Panc1 (cell line): ENCODE data around the gene TMEM51. TPM values are rescaled to one million over a fixed set of nuclear protein-coding genes. Genes with fewer than 3 reads are reported as not detected.

Source experiments
- ATAC-seq: fragments of 200-7000 bp; cut with Tn5 transposase; 2 replicates; pipeline ENCODE4 v1.9.1; 2020; ENCODE audit warnings: mild to moderate bottlenecking, moderate library complexity
- BruUV-seq: library from RNA; stranded (reverse); fragments of 400-500 nt; replicated peaks from 2 replicates; lab custom pipeline; 2021; lab: Mats Ljungman, UMichigan
- CTCF ChIA-PET: fragments of 300-600 bp; sonication (Branson Sonifier 250); formaldehyde crosslinking; loops from one replicate; lab custom pipeline; 2022; ENCODE audit warnings: antibody characterized with exemption; lab: Charles Lee
- POLR2A ChIA-PET: fragments of 300-600 bp; sonication (Branson Sonifier 250); formaldehyde crosslinking; loops from one replicate; lab custom pipeline; 2022; ENCODE audit warnings: antibody characterized with exemption; lab: Charles Lee
- DNase-seq: peaks from one replicate; pipeline ENCODE4 v3.0.0-alpha.2; 2010; ENCODE audit warnings: low read depth, low spot score
- H3K27ac ChIP-seq: 2 replicates; pipeline ENCODE4 v1.5.1; 2011; ENCODE audit warnings: mild to moderate bottlenecking, low read length, inconsistent platforms
- H3K27me3 ChIP-seq: fragments of 200-500 bp; sonication (Bioruptor generic); 2 replicates; pipeline ENCODE4 v1.6.0; 2014; ENCODE audit warnings: low read length, inconsistent platforms; ENCODE audit not compliant: control insufficient read depth, insufficient read depth
- H3K36me3 ChIP-seq: fragments of 200-500 bp; sonication (Bioruptor generic); 2 replicates; pipeline ENCODE4 v1.5.1; 2014; ENCODE audit warnings: inconsistent platforms, mild to moderate bottlenecking, low read length, moderate library complexity; ENCODE audit not compliant: control insufficient read depth, insufficient read depth
- H3K4me1 ChIP-seq: 2 replicates; pipeline ENCODE4 v1.5.1; 2011; ENCODE audit warnings: inconsistent platforms, mild to moderate bottlenecking, low read length, moderate library complexity; ENCODE audit not compliant: control insufficient read depth, insufficient read depth
- H3K4me3 ChIP-seq, 2 experiments: 2 replicates each; pipeline ENCODE4 v1.5.1; 2011 to 2012; ENCODE audit warnings: low read depth in 2 of 2, low read length in 2 of 2, mild to moderate bottlenecking in 2 of 2, inconsistent platforms in 1 of 2, moderate library complexity in 1 of 2
- H3K9me3 ChIP-seq: fragments of 200-500 bp; sonication (Bioruptor generic); 2 replicates; pipeline ENCODE4 v1.5.1; 2014; ENCODE audit warnings: low read depth, mild to moderate bottlenecking, inconsistent platforms, low read length, moderate library complexity; ENCODE audit not compliant: control insufficient read depth, insufficient read depth
- POLR2AphosphoS5 ChIP-seq: IDR thresholded peaks from 2 replicates; pipeline ENCODE4 v1.6.1; 2012; ENCODE audit warnings: mild to moderate bottlenecking, low read depth, low read length, moderate library complexity
- SIN3A ChIP-seq: IDR thresholded peaks from 2 replicates; pipeline ENCODE4 v1.6.1; 2012; ENCODE audit warnings: low read depth, mild to moderate bottlenecking, low read length, moderate library complexity, borderline replicate concordance; ENCODE audit not compliant: insufficient read depth
- TCF7L2 ChIP-seq: IDR thresholded peaks from 2 replicates; pipeline ENCODE4 v1.6.1; 2011; ENCODE audit warnings: mild to moderate bottlenecking, low read depth, low read length, inconsistent platforms
- in situ Hi-C: cut with HindIII; loops from 2 replicates; pipeline ENCODE4 v1.10.0; 2016; ENCODE audit warnings: low sequenced_read_pairs, low pct_unique_long_range_greater_than_20kb
- intact Hi-C: fragments of 100-400 bp; cut with micrococcal nuclease; formaldehyde crosslinking; loops from one replicate; pipeline ENCODE4 v1.10.0; 2022; ENCODE audit not compliant: unreplicated experiment
- total RNA-seq: library from RNA; stranded (reverse); gene quantifications from one replicate; pipeline ENCODE4 v1.2.1, GENCODE V29; 2021; ENCODE audit not compliant: unreplicated experiment
- TF ChIP-seq, protein P1 (sequence below), 2 experiments: IDR thresholded peaks; 2 replicates each; pipeline ENCODE4 v1.6.1; 2011 to 2012; ENCODE audit warnings: low read depth in 2 of 2, control low read depth in 1 of 2, low read length in 1 of 2, mild to moderate bottlenecking in 1 of 2, moderate library complexity in 1 of 2; ENCODE audit not compliant: insufficient read depth in 1 of 2
- TF ChIP-seq, protein P2 (sequence below): fragments of 450-650 bp; IDR thresholded peaks from 2 replicates; pipeline ENCODE4 v1.5.1; 2017; ENCODE audit warnings: mild to moderate bottlenecking

TMEM51 gene
- total RNA-seq, 1 experiment from 2014 or later: 25.8 TPM

DNA sequence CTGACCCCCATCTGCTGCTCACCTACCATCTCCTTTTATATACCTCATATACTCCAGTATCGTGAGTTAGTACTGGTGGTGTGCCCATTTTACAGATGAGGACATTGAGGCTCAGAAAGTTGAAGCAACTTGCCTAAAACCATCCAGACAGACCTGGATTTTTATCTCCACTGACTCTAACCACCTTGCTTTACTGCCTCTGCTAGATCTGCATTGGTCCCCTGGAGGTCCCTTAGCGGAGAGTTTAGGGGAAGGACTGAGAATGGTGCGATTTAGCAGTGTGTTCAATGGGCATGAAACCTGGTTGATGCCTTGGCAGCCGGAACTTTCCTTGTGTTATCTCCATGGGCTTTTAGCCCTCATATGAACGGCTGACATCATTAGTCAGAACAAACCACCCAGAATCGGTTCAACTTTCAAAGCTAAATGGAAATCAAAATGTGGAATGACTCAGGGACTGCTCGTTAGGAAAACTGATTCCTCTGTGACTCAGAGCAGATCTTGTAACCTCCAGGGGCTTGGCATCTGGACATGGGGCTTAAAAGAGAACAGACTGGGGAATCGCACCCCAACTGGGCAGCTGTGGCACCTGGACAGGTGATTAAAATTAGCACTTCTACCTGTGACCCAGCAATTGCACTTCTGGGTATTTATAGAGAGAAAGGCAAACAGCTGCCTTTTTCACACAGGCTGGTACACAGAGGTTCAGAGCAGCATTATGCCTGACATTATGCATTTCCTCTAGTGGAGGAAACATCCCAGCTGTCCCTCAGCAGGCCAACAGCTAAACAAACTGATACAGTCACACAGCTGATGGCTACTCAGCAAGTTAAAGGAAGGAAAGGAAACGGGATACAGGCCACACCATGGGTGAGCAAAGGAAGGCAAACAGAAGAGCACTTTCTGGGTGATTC, 25.3 kb downstream of the TMEM51 start:
- peak; percentile 90 for DNase-seq
- ATAC-seq: peak; percentile 81
- Histone ChIP-seq H3K36me3 (no peaks in the 10 kb centered on the region), H3K4me3 (peak overlapping the region in 1 of 2 experiments; percentile 33; a peak in 2 of 4 replicates), H3K4me1 (peaks cover 53% of the 10 kb centered on the region), H3K27me3 (no peaks in the 10 kb centered on the region), H3K9me3 (no peaks in the 10 kb centered on the region), H3K27ac (peak overlapping the region; percentile 77)
- no peak for TF ChIP-seq TCF7L2
- TF ChIP-seq, protein P1, sequence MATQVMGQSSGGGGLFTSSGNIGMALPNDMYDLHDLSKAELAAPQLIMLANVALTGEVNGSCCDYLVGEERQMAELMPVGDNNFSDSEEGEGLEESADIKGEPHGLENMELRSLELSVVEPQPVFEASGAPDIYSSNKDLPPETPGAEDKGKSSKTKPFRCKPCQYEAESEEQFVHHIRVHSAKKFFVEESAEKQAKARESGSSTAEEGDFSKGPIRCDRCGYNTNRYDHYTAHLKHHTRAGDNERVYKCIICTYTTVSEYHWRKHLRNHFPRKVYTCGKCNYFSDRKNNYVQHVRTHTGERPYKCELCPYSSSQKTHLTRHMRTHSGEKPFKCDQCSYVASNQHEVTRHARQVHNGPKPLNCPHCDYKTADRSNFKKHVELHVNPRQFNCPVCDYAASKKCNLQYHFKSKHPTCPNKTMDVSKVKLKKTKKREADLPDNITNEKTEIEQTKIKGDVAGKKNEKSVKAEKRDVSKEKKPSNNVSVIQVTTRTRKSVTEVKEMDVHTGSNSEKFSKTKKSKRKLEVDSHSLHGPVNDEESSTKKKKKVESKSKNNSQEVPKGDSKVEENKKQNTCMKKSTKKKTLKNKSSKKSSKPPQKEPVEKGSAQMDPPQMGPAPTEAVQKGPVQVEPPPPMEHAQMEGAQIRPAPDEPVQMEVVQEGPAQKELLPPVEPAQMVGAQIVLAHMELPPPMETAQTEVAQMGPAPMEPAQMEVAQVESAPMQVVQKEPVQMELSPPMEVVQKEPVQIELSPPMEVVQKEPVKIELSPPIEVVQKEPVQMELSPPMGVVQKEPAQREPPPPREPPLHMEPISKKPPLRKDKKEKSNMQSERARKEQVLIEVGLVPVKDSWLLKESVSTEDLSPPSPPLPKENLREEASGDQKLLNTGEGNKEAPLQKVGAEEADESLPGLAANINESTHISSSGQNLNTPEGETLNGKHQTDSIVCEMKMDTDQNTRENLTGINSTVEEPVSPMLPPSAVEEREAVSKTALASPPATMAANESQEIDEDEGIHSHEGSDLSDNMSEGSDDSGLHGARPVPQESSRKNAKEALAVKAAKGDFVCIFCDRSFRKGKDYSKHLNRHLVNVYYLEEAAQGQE (IDR thresholded peaks at IDR 0.05; ENCODE audit: insufficient read depth in 1 of 2, low read depth in 2 of 2, low read length in 1 of 2): no peak
- TF ChIP-seq POLR2AphosphoS5: no peak
- in situ Hi-C loops (no loop called here), intact Hi-C loops (no loop called here)
- ChIA-PET POLR2A (no interaction called here), CTCF (no interaction called here)
- BruUV-seq: no TSS peak

DNA sequence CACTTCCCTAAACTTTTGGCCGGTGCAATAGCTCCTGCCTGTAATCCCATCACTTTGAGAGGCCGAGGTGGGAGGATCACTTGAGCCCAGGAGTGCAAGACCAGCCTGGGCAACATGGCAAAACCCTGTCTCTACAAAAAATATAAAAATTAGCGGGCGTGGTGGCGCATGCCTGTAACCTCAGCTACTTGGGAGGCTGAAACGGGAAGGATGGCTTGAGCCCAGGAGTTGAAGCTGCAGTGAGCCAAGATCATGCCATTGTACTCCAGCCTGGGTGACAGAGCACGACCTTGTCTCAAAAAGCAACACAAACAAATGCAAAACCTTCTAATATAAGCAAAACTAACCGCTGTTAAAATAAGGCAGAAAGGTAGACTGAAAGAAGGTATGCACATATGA, 25.9 kb downstream of the TMEM51 start:
- in situ Hi-C loops: no loop called here
- BruUV-seq: no TSS peak
- 0 out of 2 replicates have a peak, but pooled peaks have one; percentile 4 for ATAC-seq

More for the DNA sequence above, 25.9 kb downstream of the TMEM51 start:
- Histone ChIP-seq H3K27me3 (no peaks in the 10 kb centered on the region), H3K27ac (peak overlapping the region; percentile 77), H3K4me3 (peak overlapping the region in 1 of 2 experiments; percentile 33; a peak in 1 of 4 replicates), H3K4me1 (peaks cover 51% of the 10 kb centered on the region), H3K36me3 (no peaks in the 10 kb centered on the region), H3K9me3 (no peaks in the 10 kb centered on the region)
- intact Hi-C loops: no loop called here
- CTCF ChIA-PET: no interaction called here
- POLR2A ChIA-PET: no interaction called here
- TF ChIP-seq TCF7L2 (no peak), SIN3A (no peak), POLR2AphosphoS5 (no peak)
- TF ChIP-seq, protein P2, sequence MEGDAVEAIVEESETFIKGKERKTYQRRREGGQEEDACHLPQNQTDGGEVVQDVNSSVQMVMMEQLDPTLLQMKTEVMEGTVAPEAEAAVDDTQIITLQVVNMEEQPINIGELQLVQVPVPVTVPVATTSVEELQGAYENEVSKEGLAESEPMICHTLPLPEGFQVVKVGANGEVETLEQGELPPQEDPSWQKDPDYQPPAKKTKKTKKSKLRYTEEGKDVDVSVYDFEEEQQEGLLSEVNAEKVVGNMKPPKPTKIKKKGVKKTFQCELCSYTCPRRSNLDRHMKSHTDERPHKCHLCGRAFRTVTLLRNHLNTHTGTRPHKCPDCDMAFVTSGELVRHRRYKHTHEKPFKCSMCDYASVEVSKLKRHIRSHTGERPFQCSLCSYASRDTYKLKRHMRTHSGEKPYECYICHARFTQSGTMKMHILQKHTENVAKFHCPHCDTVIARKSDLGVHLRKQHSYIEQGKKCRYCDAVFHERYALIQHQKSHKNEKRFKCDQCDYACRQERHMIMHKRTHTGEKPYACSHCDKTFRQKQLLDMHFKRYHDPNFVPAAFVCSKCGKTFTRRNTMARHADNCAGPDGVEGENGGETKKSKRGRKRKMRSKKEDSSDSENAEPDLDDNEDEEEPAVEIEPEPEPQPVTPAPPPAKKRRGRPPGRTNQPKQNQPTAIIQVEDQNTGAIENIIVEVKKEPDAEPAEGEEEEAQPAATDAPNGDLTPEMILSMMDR: no peak
- TF ChIP-seq, protein P1 (IDR thresholded peaks at IDR 0.05; ENCODE audit: insufficient read depth in 1 of 2, low read depth in 2 of 2, low read length in 1 of 2): no peak
- no peak for DNase-seq
